Measurements from ENCODE around the gene FSTL5. TPM values are rescaled to one million over a fixed set of nuclear protein-coding genes. Genes with fewer than 3 reads are reported as not detected.

The FSTL5 gene
- total and polyA plus RNA-seq, 2 of the 8 experiments (the other 6 are each of a cell fraction or from before 2014, with no cell fraction given), result 0.09 to 0.32 TPM

DNA sequence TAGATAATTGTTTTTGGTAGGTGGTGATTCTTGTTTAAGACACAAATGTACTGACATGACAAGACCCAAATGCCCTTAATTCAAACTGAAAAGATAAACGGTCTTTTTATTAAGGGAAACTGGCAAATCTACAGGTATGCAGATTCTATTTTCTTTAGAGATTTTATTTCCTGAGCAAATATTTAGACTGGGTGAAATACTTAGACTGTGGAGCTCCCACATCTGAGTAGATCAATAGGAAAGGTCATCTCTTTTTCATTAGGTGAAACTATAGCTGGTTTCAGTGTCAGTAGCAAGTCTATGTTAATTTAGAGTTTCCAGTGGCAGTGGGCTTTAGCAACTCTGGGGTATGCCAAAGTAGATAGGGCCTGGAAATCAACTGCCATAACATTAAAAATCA lies 446.7 kb downstream of the FSTL5 start (continued):
- TF ChIP-seq, protein P1, sequence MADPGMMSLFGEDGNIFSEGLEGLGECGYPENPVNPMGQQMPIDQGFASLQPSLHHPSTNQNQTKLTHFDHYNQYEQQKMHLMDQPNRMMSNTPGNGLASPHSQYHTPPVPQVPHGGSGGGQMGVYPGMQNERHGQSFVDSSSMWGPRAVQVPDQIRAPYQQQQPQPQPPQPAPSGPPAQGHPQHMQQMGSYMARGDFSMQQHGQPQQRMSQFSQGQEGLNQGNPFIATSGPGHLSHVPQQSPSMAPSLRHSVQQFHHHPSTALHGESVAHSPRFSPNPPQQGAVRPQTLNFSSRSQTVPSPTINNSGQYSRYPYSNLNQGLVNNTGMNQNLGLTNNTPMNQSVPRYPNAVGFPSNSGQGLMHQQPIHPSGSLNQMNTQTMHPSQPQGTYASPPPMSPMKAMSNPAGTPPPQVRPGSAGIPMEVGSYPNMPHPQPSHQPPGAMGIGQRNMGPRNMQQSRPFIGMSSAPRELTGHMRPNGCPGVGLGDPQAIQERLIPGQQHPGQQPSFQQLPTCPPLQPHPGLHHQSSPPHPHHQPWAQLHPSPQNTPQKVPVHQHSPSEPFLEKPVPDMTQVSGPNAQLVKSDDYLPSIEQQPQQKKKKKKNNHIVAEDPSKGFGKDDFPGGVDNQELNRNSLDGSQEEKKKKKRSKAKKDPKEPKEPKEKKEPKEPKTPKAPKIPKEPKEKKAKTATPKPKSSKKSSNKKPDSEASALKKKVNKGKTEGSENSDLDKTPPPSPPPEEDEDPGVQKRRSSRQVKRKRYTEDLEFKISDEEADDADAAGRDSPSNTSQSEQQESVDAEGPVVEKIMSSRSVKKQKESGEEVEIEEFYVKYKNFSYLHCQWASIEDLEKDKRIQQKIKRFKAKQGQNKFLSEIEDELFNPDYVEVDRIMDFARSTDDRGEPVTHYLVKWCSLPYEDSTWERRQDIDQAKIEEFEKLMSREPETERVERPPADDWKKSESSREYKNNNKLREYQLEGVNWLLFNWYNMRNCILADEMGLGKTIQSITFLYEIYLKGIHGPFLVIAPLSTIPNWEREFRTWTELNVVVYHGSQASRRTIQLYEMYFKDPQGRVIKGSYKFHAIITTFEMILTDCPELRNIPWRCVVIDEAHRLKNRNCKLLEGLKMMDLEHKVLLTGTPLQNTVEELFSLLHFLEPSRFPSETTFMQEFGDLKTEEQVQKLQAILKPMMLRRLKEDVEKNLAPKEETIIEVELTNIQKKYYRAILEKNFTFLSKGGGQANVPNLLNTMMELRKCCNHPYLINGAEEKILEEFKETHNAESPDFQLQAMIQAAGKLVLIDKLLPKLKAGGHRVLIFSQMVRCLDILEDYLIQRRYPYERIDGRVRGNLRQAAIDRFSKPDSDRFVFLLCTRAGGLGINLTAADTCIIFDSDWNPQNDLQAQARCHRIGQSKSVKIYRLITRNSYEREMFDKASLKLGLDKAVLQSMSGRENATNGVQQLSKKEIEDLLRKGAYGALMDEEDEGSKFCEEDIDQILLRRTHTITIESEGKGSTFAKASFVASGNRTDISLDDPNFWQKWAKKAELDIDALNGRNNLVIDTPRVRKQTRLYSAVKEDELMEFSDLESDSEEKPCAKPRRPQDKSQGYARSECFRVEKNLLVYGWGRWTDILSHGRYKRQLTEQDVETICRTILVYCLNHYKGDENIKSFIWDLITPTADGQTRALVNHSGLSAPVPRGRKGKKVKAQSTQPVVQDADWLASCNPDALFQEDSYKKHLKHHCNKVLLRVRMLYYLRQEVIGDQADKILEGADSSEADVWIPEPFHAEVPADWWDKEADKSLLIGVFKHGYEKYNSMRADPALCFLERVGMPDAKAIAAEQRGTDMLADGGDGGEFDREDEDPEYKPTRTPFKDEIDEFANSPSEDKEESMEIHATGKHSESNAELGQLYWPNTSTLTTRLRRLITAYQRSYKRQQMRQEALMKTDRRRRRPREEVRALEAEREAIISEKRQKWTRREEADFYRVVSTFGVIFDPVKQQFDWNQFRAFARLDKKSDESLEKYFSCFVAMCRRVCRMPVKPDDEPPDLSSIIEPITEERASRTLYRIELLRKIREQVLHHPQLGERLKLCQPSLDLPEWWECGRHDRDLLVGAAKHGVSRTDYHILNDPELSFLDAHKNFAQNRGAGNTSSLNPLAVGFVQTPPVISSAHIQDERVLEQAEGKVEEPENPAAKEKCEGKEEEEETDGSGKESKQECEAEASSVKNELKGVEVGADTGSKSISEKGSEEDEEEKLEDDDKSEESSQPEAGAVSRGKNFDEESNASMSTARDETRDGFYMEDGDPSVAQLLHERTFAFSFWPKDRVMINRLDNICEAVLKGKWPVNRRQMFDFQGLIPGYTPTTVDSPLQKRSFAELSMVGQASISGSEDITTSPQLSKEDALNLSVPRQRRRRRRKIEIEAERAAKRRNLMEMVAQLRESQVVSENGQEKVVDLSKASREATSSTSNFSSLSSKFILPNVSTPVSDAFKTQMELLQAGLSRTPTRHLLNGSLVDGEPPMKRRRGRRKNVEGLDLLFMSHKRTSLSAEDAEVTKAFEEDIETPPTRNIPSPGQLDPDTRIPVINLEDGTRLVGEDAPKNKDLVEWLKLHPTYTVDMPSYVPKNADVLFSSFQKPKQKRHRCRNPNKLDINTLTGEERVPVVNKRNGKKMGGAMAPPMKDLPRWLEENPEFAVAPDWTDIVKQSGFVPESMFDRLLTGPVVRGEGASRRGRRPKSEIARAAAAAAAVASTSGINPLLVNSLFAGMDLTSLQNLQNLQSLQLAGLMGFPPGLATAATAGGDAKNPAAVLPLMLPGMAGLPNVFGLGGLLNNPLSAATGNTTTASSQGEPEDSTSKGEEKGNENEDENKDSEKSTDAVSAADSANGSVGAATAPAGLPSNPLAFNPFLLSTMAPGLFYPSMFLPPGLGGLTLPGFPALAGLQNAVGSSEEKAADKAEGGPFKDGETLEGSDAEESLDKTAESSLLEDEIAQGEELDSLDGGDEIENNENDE (IDR thresholded peaks at IDR 0.05; ENCODE audit: insufficient replicate concordance, low read length), result no peak
- TF ChIP-seq POLR2AphosphoS5 (IDR thresholded peaks at IDR 0.05; ENCODE audit: low read depth, low read length) (no peak), TAF1 (IDR thresholded peaks at IDR 0.05; ENCODE audit: low read depth, low read length) (no peak), POLR2A (IDR thresholded peaks at IDR 0.05; ENCODE audit: control extremely low read depth in 1 of 2, low read depth in 2 of 2, low read length in 2 of 2) (no peak), SAP30 (IDR thresholded peaks at IDR 0.05; ENCODE audit: insufficient read depth, insufficient replicate concordance, low read length) (no peak), CBX8 (IDR thresholded peaks at IDR 0.05; ENCODE audit: borderline replicate concordance, low read depth, low read length) (no peak)

Data from H1 (cell line).